Nasal cavity respiratory epithelium epithelial cell of viscerocranial mucosa (primary cell): Measurements from ENCODE around the gene SACM1L. TPM values are rescaled to one million over a fixed set of nuclear protein-coding genes. Genes with fewer than 3 reads are reported as not detected.

Experiments
- total RNA-seq: library from RNA; depleted of rRNA; stranded (reverse); fragments of >200 nt; gene quantifications from 2 replicates; pipeline ENCODE4 v1.2.3, GENCODE V29; 2014

SACM1L gene, protein sequence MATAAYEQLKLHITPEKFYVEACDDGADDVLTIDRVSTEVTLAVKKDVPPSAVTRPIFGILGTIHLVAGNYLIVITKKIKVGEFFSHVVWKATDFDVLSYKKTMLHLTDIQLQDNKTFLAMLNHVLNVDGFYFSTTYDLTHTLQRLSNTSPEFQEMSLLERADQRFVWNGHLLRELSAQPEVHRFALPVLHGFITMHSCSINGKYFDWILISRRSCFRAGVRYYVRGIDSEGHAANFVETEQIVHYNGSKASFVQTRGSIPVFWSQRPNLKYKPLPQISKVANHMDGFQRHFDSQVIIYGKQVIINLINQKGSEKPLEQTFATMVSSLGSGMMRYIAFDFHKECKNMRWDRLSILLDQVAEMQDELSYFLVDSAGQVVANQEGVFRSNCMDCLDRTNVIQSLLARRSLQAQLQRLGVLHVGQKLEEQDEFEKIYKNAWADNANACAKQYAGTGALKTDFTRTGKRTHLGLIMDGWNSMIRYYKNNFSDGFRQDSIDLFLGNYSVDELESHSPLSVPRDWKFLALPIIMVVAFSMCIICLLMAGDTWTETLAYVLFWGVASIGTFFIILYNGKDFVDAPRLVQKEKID
- total RNA-seq = 29.4 and 62.9 TPM in 2 replicates

DNA sequence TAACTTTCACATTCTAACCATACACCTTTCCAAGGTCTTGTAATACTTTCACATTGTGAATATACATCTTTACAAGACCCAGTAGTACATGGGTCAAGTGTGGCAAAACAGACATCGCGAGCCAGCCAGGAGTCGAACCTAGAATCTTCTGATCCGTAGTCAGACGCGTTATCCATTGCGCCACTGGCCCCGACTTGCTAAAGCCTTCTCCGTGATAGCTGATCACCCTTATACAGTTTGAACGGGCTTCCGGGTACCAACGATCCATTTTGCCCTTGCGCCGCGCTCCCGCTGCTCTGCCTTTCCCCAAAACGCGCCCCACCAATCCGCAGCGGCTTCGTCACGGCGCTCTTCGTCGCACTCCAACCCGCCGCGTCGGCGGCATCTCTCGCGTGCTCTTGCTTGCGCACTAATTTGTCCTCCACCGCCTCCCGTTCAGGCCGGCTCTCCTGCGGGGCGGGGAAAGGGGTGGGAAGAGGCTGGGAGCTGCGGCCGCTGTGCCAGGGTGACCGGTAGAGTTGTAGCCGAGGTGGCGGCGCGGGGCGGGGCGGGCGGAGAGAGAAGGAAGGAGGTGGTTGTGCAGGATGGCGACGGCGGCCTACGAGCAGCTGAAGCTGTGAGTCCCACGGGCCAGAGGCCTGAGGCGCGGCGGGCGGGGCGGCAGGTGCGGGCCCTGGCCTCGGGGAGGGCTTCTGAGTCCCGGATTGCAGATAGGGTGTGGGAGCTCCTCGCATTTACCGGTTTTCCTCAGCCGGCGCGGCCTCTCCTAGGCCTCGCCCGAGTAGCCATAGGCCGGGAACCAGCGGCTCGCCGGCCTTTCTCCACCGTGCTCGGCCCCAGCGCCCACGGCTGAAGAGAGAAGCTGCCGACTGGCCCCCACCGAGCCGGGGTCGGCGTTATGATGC lies at the start of gene SACM1L:
Gene SACM1L, plus strand, starts transcription at position 515 of the 905 bp plus-strand sequence. Its CDS starts 70 bp downstream, at position 585.

Other genes with a start within 250 kb of the SACM1L start
- gene LIMD1, start 94.6 kb upstream of the SACM1L start, total RNA-seq = 7.9 and 19.8 TPM in 2 replicates
- 0.14 and 0.34 TPM in 2 replicates for gene SLC6A20, start 107.1 kb downstream of the SACM1L start, total RNA-seq
- 10.6 and 17.5 TPM in 2 replicates for gene LZTFL1, start 152.7 kb downstream of the SACM1L start, total RNA-seq
- gene CCR9, start 197.1 kb downstream of the SACM1L start, total RNA-seq = not detected in 2 replicates